Kidney epithelial cell (primary cell): ENCODE results near the gene TRIB2. TPM values are rescaled to one million over a fixed set of nuclear protein-coding genes. Genes with fewer than 3 reads are reported as not detected.
"Not testable (repeated sequence)": the region's sequence is repeated elsewhere in the genome, so short reads cannot be mapped to it uniquely, and the experiment has no call there.

Experiments used
- DNase-seq: peaks from one replicate; pipeline ENCODE4 v3.0.0-alpha.2; 2010; ENCODE audit warnings: low read depth
- H3K27me3 ChIP-seq: 2 replicates; pipeline ENCODE4 v1.6.0; 2011; ENCODE audit warnings: low read length; ENCODE audit not compliant: control insufficient read depth, insufficient read depth
- H3K36me3 ChIP-seq: 2 replicates; pipeline ENCODE4 v1.5.1; 2011; ENCODE audit warnings: low read length; ENCODE audit not compliant: control insufficient read depth, insufficient read depth
- H3K4me3 ChIP-seq: 2 replicates; pipeline ENCODE4 v1.5.1; 2011; ENCODE audit warnings: low read depth, mild to moderate bottlenecking, control low read depth, low read length
- CTCF ChIP-seq: IDR thresholded peaks from 2 replicates; pipeline ENCODE4 v1.5.1; 2011; ENCODE audit warnings: mild to moderate bottlenecking, moderate library complexity, low read length, control low read depth, inconsistent platforms; ENCODE audit not compliant: insufficient read depth, poor library complexity, severe bottlenecking
- total RNA-seq: library from RNA; depleted of rRNA; stranded (reverse); fragments of >200 nt; gene quantifications from 2 replicates; pipeline ENCODE4 v1.2.3, GENCODE V29; 2015

The TRIB2 gene
- total RNA-seq, 1 donor from 2014 or later = 16.9 TPM

- no peak for DNase-seq
- H3K36me3 ChIP-seq = no peaks in the 10 kb centered on the region
- H3K27me3 ChIP-seq = no peaks in the 10 kb centered on the region
- H3K4me3 ChIP-seq = no peak overlapping the region
- TF ChIP-seq CTCF = no peak
These were observed 40.9 kb upstream of the TRIB2 start for GRCh38 chr2:12675801-12676200.

DNA sequence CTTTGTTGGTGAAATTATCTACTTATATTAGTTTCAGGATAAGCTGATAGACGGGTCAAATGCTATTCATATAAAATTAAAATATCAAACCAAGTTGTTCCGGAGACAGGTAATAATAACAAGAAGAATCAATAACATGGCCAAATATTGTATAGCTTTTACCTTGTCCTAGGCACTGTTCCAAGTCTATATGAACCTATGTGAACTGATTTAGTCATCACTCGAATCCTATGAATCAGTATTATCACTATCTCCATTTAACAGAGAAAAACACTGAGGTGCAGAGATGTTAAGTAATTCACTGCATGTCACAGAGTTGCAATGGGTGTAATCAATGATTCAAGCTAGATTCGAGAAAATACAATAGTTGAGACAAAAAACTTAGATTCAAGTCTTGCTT, 40.0 kb upstream of the TRIB2 start:
- no peak for DNase-seq
- TF ChIP-seq CTCF = no peak
- Histone ChIP-seq H3K4me3 (no peak overlapping the region), H3K27me3 (no peaks in the 10 kb centered on the region), H3K36me3 (no peaks in the 10 kb centered on the region)

- no peak overlapping the region for H3K4me3 ChIP-seq
- H3K36me3 ChIP-seq = no peaks in the 10 kb centered on the region
- no peak for TF ChIP-seq CTCF
- H3K27me3 ChIP-seq = no peaks in the 10 kb centered on the region
- no peak for DNase-seq
These were observed 38.5 kb upstream of the TRIB2 start for GRCh38 chr2:12678186-12678585.

- no peaks in the 10 kb centered on the region for H3K36me3 ChIP-seq
- no peaks in the 10 kb centered on the region for H3K27me3 ChIP-seq
- no peak for DNase-seq
- no peak for TF ChIP-seq CTCF
- no peak overlapping the region for H3K4me3 ChIP-seq
These were observed 37.1 kb upstream of the TRIB2 start for GRCh38 chr2:12679550-12680072.

DNA sequence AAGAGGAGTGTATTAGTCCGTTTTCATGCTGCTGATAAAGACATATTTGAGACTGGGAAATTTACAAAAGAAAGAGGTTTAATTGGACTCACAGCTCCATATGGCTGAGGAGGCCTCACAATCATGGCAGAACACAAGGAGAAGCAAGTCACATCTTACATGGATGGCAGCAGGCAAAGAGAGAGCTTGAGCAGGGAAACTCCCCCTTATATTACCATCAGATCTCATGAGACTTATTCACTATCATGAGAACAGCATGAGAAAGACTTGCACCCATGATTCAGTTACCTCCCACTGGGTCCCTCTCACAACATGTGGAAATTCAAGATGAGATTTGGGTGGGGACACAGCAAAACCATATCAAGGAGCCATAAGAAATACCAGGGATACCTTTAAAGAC, 36.6 kb upstream of the TRIB2 start:
- not testable (repeated sequence) for DNase-seq, H3K27me3 ChIP-seq, H3K36me3 ChIP-seq, H3K4me3 ChIP-seq

DNA sequence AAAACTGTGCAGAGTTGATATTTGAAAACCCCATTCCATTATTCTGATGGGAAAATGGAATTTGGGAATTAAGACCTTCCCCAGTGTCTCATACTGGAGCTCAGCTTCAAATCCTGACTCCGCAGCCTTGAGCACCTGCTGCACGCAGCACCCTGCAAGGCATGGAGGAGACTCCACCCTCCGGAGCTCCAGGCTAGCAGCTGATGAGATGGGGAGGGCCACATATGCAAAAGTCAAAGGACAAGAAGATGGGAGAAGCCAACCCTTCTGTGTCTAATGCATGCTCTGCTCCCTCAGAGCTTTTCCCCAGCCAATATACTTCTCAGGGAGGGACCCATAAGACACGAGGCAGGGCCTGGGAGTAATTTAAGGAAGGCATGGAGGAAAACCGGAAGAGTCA, 34.7 kb upstream of the TRIB2 start:
- Histone ChIP-seq H3K4me3 (no peak overlapping the region), H3K27me3 (no peaks in the 10 kb centered on the region), H3K36me3 (no peaks in the 10 kb centered on the region)
- TF ChIP-seq CTCF = no peak
- DNase-seq = no peak
